Epidermal melanocyte (primary cell): Measurements from ENCODE around the gene PCNX2.
"Not testable (repeated sequence)": the region's sequence is repeated elsewhere in the genome, so short reads cannot be mapped to it uniquely, and the experiment has no call there.

Source experiments
- DNase-seq: peaks from one replicate; pipeline ENCODE4 v3.0.0; 2011; ENCODE audit warnings: low spot score; ENCODE audit not compliant: insufficient read length

The PCNX2 gene

GRCh38 chr1:233022246-233022645 is 273.3 kb downstream of the PCNX2 start:
- no peak for DNase-seq

GRCh38 chr1:233020426-233020825 is 275.1 kb downstream of the PCNX2 start:
- DNase-seq, result no peak

- DNase-seq, result no peak
Measured at GRCh38 chr1:233019778-233020325, 275.7 kb downstream of the PCNX2 start.

- DNase-seq, result no peak
Measured at GRCh38 chr1:233019083-233019482, 276.4 kb downstream of the PCNX2 start.

GRCh38 chr1:233016798-233017197 is 278.7 kb downstream of the PCNX2 start:
- DNase-seq, result no peak

GRCh38 chr1:233015965-233016364 is 279.6 kb downstream of the PCNX2 start:
- DNase-seq, result no peak

GRCh38 chr1:233012021-233012420 is 283.5 kb downstream of the PCNX2 start:
- no peak for DNase-seq

GRCh38 chr1:233010146-233010545 is 285.4 kb downstream of the PCNX2 start:
- no peak for DNase-seq

GRCh38 chr1:233006541-233006973 is 289.0 kb downstream of the PCNX2 start:
- peak; percentile 63 for DNase-seq

GRCh38 chr1:233006108-233006507 is 289.4 kb downstream of the PCNX2 start:
- DNase-seq, result no peak

GRCh38 chr1:233005703-233006102 is 289.8 kb downstream of the PCNX2 start:
- no peak for DNase-seq

GRCh38 chr1:233005156-233005555 is 290.4 kb downstream of the PCNX2 start:
- DNase-seq, result no peak

- no peak for DNase-seq
Measured at GRCh38 chr1:233004451-233004850, 291.1 kb downstream of the PCNX2 start.

GRCh38 chr1:233003638-233004037 is 291.9 kb downstream of the PCNX2 start:
- DNase-seq, result not testable (repeated sequence)

GRCh38 chr1:232999956-233000625 is 295.4 kb downstream of the PCNX2 start:
- DNase-seq, result no peak

GRCh38 chr1:232998646-232999045 is 296.9 kb downstream of the PCNX2 start:
- DNase-seq, result no peak

- no peak for DNase-seq
Measured at GRCh38 chr1:232998138-232998537, 297.4 kb downstream of the PCNX2 start.

- DNase-seq, result no peak
Measured at GRCh38 chr1:232996143-232996542, 299.4 kb downstream of the PCNX2 start.

GRCh38 chr1:232995189-232995588 is 300.3 kb downstream of the PCNX2 start:
- DNase-seq, result no peak

GRCh38 chr1:232993555-232993954 is 302.0 kb downstream of the PCNX2 start:
- no peak for DNase-seq

GRCh38 chr1:232992227-232992626 is 303.3 kb downstream of the PCNX2 start:
- DNase-seq, result no peak

GRCh38 chr1:232991238-232991637 is 304.3 kb downstream of the PCNX2 start:
- no peak for DNase-seq
